Measurements from ENCODE around the gene RSRC2. TPM values are rescaled to one million over a fixed set of nuclear protein-coding genes. Genes with fewer than 3 reads are reported as not detected.

Gene RSRC2
- total and polyA plus RNA-seq, 9 of the 15 experiments (the other 6 are each of a cell fraction or from before 2014, with no cell fraction given): 52.6 to 123 (median 80.3) TPM

DNA sequence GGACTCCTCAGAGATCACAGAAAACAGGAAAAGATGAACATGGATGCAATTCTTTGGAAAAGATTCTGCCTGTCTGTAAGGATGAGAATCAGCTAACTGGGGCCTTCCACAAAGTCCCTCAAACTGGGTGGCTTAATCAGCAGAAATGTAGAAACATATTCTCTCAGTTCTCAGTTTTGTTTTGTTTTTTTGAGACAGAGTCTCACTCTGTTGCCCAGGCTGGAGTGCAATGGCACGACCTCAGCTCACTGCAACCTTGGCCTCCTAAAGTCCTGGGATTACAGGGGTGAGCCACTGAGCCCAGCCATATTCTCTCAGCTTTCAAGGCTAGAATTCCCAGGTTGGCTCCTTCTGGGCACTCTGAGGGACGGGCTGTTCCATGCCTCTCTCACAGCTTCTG lies 66.1 kb downstream of the RSRC2 start:
- Histone ChIP-seq H3K27ac (ENCODE audit: extremely low read depth, low read depth, low read length) (no peak overlapping the region), H2AFZ (ENCODE audit: low read depth, low read length) (peak overlapping the region; percentile 22; the same call in 1 of the 2 replicates), H3K4me3 (no peak overlapping the region), H3K9ac (ENCODE audit: insufficient read depth in 1 of 2, low read depth in 2 of 2, low read length in 2 of 2) (no peak overlapping the region), H3K36me3 (ENCODE audit: control insufficient read depth, insufficient read depth, low read length) (no peaks in the 10 kb centered on the region), H3K4me2 (ENCODE audit: insufficient read depth, low read length) (no peak overlapping the region), H3K79me2 (ENCODE audit: control insufficient read depth, insufficient read depth, low read length) (no peaks in the 10 kb centered on the region), H3K9me1 (ENCODE audit: control insufficient read depth, insufficient read depth, low read length) (no peaks in the 10 kb centered on the region), H3K4me1 (replicated peaks in 1 of 2; ENCODE audit: control insufficient read depth in 2 of 2, insufficient read depth in 2 of 2, low read length in 2 of 2) (no peaks in the 10 kb centered on the region; a peak in 1 of 5 replicates), H3K9me3 (replicated peaks; ENCODE audit: control insufficient read depth, insufficient read depth, low read depth, low read length) (no peaks in the 10 kb centered on the region), H4K20me1 (replicated peaks; ENCODE audit: control insufficient read depth, insufficient read depth, low read length) (no peaks in the 10 kb centered on the region), H3K27me3 (ENCODE audit: control insufficient read depth in 2 of 2, insufficient read depth in 2 of 2, low read length in 2 of 2) (no peaks in the 10 kb centered on the region)
- BruUV-seq (replicated peaks): no TSS peak
- ChIA-PET CTCF (ENCODE audit: low intra/inter-chr PET ratio) (no interaction called here), POLR2A (interaction anchor here (0.5 to 1.3 kb wide), 2 partner anchors 11 to 24 kb away, joined by 3 read pairs; no protein-coding TSS in a partner anchor)
- intact Hi-C loops (cut with micrococcal nuclease) (no loop called here), in situ Hi-C loops (cut with MboI) (no loop called here)
- FAIRE-seq (no peak), ATAC-seq (no peak; the same call in 2 of the 3 replicates), DNase-seq (ENCODE audit: extremely low read depth in 1 of 4, low spot score in 3 of 4) (no peak)
- 17% methylated on average over 2 of the region's 2 CpGs for WGBS (ENCODE audit: insufficient coverage, low coverage, missing lambda C conversion rate)
- TF ChIP-seq, protein P1, sequence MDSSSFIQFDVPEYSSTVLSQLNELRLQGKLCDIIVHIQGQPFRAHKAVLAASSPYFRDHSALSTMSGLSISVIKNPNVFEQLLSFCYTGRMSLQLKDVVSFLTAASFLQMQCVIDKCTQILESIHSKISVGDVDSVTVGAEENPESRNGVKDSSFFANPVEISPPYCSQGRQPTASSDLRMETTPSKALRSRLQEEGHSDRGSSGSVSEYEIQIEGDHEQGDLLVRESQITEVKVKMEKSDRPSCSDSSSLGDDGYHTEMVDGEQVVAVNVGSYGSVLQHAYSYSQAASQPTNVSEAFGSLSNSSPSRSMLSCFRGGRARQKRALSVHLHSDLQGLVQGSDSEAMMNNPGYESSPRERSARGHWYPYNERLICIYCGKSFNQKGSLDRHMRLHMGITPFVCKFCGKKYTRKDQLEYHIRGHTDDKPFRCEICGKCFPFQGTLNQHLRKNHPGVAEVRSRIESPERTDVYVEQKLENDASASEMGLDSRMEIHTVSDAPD (CRISPR knock-in tag; IDR thresholded peaks at IDR 0.05): no peak
- TF ChIP-seq CHD4 (IDR thresholded peaks at IDR 0.05; ENCODE audit: insufficient read depth, insufficient replicate concordance, low read depth, low read length, poor library complexity, severe bottlenecking) (no peak), ZNF224 (CRISPR knock-in tag; IDR thresholded peaks at IDR 0.05) (no peak), NR4A1 (CRISPR knock-in tag; IDR thresholded peaks at IDR 0.05) (no peak), NR4A1 (tag; IDR thresholded peaks at IDR 0.05) (no peak), SREBF1 (IDR thresholded peaks at IDR 0.05; ENCODE audit: borderline replicate concordance, low read depth, low read length) (no peak)

Measured in K562 (cell line).